ELR (cell line): ENCODE measurements around the gene MAP3K3.
A peak's percentile ranks its signal among the peaks of the same experiment; 100 is the strongest.

Experiments
- DNase-seq: peaks from one replicate; pipeline ENCODE4 v3.0.0-alpha.2; 2015; ENCODE audit warnings: low read depth

MAP3K3 gene

GRCh38 chr17:63621684-63622573 lies at the start of gene MAP3K3:
Gene MAP3K3, plus strand, starts transcription at chr17:63622417. Its CDS starts 343 bp downstream, at chr17:63622760.
- DNase-seq = peak; percentile 100

GRCh38 chr17:63573634-63574033 lies 48.6 kb upstream of the MAP3K3 start:
- DNase-seq = peak; percentile 37

GRCh38 chr17:63578027-63578768 lies 44.0 kb upstream of the MAP3K3 start:
- DNase-seq = no peak

- DNase-seq = no peak
Measured at GRCh38 chr17:63578769-63579111, 43.5 kb upstream of the MAP3K3 start.

- DNase-seq = no peak
Measured at GRCh38 chr17:63579633-63580032, 42.6 kb upstream of the MAP3K3 start.

GRCh38 chr17:63587770-63588169 lies 34.4 kb upstream of the MAP3K3 start:
- DNase-seq = peak; percentile 46

- DNase-seq = no peak
Measured at GRCh38 chr17:63588797-63589196, 33.4 kb upstream of the MAP3K3 start.

- DNase-seq = no peak
Measured at GRCh38 chr17:63589646-63590045, 32.6 kb upstream of the MAP3K3 start.

- DNase-seq = no peak
Measured at GRCh38 chr17:63592797-63593196, 29.4 kb upstream of the MAP3K3 start.

GRCh38 chr17:63595132-63595531 lies 27.1 kb upstream of the MAP3K3 start:
- no peak for DNase-seq

- no peak for DNase-seq
Measured at GRCh38 chr17:63596856-63597586, 25.2 kb upstream of the MAP3K3 start.

GRCh38 chr17:63598281-63598680 lies 23.9 kb upstream of the MAP3K3 start:
- DNase-seq = no peak

GRCh38 chr17:63600569-63601438 lies 21.4 kb upstream of the MAP3K3 start, which contains the start of gene TACO1:
Gene TACO1, plus strand, starts transcription at chr17:63600895. Its CDS starts 189 bp downstream, at chr17:63601084.
- peak; percentile 92 for DNase-seq

- DNase-seq = peak; percentile 36
Measured at GRCh38 chr17:63601439-63602371, 20.5 kb upstream of the MAP3K3 start.

GRCh38 chr17:63609816-63610573 lies 12.2 kb upstream of the MAP3K3 start:
- DNase-seq = no peak

- DNase-seq = no peak
Measured at GRCh38 chr17:63610854-63611253, 11.4 kb upstream of the MAP3K3 start.

GRCh38 chr17:63611354-63611753 lies 10.9 kb upstream of the MAP3K3 start:
- no peak for DNase-seq

- DNase-seq = no peak
Measured at GRCh38 chr17:63613663-63614062, 8.6 kb upstream of the MAP3K3 start.

GRCh38 chr17:63621229-63621683 lies 961 bp upstream of the MAP3K3 start:
- DNase-seq = no peak
